Measurements from ENCODE around the gene UPK2. TPM values are rescaled to one million over a fixed set of nuclear protein-coding genes. Genes with fewer than 3 reads are reported as not detected.
"Not testable (repeated sequence)": the region's sequence is repeated elsewhere in the genome, so short reads cannot be mapped to it uniquely, and the experiment has no call there.

UPK2 gene
- total and polyA plus RNA-seq, 4 donors = 0.07 TPM; not detected in 3

DNA sequence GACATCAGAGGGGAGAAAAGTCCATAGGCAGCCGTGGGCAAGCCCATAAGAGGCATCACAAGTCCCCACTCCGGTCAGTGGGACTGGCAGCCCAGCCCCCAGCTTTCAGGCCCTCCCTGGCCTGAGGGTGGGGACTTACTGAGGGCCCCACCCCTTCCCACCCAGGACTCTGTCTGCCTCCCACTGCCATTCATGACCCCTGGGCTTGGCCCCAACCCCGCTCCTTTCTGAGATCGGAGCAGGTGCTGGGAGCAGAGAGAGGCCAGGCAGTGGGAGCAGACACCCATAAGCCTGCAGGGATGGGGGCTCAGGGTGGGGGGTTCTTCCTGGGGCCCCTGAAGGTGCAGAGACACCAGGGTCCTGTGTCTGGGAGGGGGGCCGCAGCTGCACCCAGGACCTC lies 5.1 kb downstream of the UPK2 start:
- WGBS, 2 donors = 85 to 95% methylated on average over 4 to 5 of the region's 5 CpGs
- no peak for DNase-seq
- Histone ChIP-seq H3K27ac (ENCODE audit: low read depth in 1 of 2, low read length in 1 of 2) (no peak overlapping the region), H3K4me1 (ENCODE audit: control insufficient read depth in 5 of 5, insufficient read depth in 5 of 5, low read length in 5 of 5) (no peaks in the 10 kb centered on the region), H3K9me3 (ENCODE audit: control insufficient read depth in 4 of 4, insufficient read depth in 3 of 4, low read length in 3 of 4) (no peaks in the 10 kb centered on the region), H3K27me3 (ENCODE audit: control insufficient read depth in 3 of 3, insufficient read depth in 3 of 3, low read length in 2 of 3) (no peaks in the 10 kb centered on the region), H3K36me3 (ENCODE audit: control insufficient read depth in 4 of 4, insufficient read depth in 4 of 4, low read length in 4 of 4) (no peaks in the 10 kb centered on the region), H3K9ac (ENCODE audit: insufficient read depth in 1 of 2, low read length in 2 of 2) (no peak overlapping the region), H3K4me3 (no peak overlapping the region)
- TF ChIP-seq CTCF (IDR thresholded peaks at IDR 0.05; ENCODE audit: control extremely low read depth, extremely low read depth) = no peak
- no peak for ATAC-seq (ENCODE audit: insufficient read depth, low FRiP score)

DNA sequence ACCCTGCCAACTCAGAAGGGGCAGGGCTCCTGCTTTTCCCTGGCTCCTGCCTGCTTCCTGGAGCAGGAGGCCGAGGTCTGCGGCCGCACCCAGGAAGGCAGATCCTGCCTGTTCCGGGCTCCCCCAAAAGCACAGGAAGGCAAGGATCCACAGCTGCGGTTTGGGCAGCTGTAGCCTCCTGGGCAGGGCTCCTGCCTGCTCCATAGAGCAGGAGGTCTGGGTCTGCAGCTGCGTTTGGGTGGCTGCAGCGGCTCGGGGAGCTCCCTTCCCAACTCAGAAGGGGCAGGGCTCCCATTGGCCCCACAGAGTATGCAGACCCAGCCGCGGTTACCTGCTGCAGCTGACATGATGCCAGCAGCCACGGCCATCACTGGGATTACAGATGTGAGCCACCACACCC lies 5.5 kb downstream of the UPK2 start:
- Histone ChIP-seq H3K9me3 (ENCODE audit: control insufficient read depth in 4 of 4, insufficient read depth in 3 of 4, low read length in 3 of 4) (no peaks in the 10 kb centered on the region), H3K9ac (ENCODE audit: insufficient read depth in 1 of 2, low read length in 2 of 2) (no peak overlapping the region), H3K27me3 (ENCODE audit: control insufficient read depth in 3 of 3, insufficient read depth in 3 of 3, low read length in 2 of 3) (no peaks in the 10 kb centered on the region), H3K4me1 (ENCODE audit: control insufficient read depth in 5 of 5, insufficient read depth in 5 of 5, low read length in 5 of 5) (no peaks in the 10 kb centered on the region), H3K4me3 (no peak overlapping the region), H3K36me3 (ENCODE audit: control insufficient read depth in 4 of 4, insufficient read depth in 4 of 4, low read length in 4 of 4) (no peaks in the 10 kb centered on the region), H3K27ac (ENCODE audit: low read depth in 1 of 2, low read length in 1 of 2) (no peak overlapping the region)
- no peak for ATAC-seq (ENCODE audit: insufficient read depth, low FRiP score)
- DNase-seq = no peak
- 61 to 64% methylated on average over 11 of the region's 11 CpGs for WGBS, 2 donors
- no peak for TF ChIP-seq CTCF (IDR thresholded peaks at IDR 0.05; ENCODE audit: control extremely low read depth, extremely low read depth)

DNA sequence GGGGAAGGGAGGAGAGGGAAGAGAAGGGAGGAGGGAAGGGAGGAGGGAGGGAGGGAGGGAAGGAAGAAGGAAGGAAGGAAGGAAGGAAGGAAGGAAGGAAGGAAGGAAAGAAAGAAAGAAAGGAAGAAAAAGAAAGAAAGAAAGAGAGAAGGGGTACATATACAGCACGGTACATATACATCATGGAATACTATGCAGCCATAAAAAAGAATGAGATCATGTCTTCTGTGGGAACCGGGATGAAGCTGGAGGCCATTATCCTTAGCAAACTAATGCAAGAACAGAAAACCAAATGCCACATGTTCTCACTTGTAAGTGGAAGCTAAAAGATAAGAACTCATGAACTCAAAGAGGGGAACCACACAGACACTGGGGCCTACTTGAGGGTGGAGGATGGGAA lies 13.4 kb downstream of the UPK2 start:
- not testable (repeated sequence) for ATAC-seq (ENCODE audit: insufficient read depth, low FRiP score); H3K9ac ChIP-seq (ENCODE audit: insufficient read depth in 1 of 2, low read length in 2 of 2); H3K27ac ChIP-seq (ENCODE audit: low read depth in 1 of 2, low read length in 1 of 2); DNase-seq; H3K36me3 ChIP-seq (ENCODE audit: control insufficient read depth in 4 of 4, insufficient read depth in 4 of 4, low read length in 4 of 4); H3K27me3 ChIP-seq (ENCODE audit: control insufficient read depth in 3 of 3, insufficient read depth in 3 of 3, low read length in 2 of 3); H3K9me3 ChIP-seq (ENCODE audit: control insufficient read depth in 4 of 4, insufficient read depth in 3 of 4, low read length in 3 of 4); H3K4me3 ChIP-seq; H3K4me1 ChIP-seq (ENCODE audit: control insufficient read depth in 5 of 5, insufficient read depth in 5 of 5, low read length in 5 of 5)
- 94 to 96% methylated on average over 2 of the region's 2 CpGs for WGBS, 2 donors

DNA sequence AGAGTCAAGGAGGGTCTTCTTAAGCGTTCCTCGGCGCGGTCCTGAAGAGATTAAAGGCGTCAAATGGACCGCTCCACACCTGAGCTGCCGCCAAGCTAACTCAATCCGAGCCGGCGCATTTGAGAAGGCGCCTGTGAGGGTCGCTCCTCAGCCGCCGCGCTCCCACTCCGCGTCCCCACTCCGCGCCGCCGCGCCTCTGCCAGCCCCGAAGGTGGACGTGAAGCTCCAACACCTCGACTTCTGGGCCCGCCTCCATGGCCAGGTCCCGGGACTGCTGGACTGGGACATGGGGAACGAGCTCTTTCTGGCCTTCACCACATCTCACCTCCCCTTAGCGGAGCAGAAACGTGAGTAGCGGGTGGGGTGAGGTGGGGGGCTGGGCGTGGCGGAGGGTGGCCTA lies 15.5 kb downstream of the UPK2 start, which contains the start of gene FOXR1:
Gene FOXR1 (plus strand): TSS at position 116 of the 400 bp plus-strand sequence. CDS start 171 bp downstream, at position 287.
- H3K9ac ChIP-seq (ENCODE audit: insufficient read depth in 1 of 2, low read length in 2 of 2) = no peak within 1 kb of the TSS
- no peak for TF ChIP-seq CTCF (IDR thresholded peaks at IDR 0.05; ENCODE audit: control extremely low read depth, extremely low read depth)
- 46 to 49% methylated on average over 33 of the region's 33 CpGs for WGBS, 2 donors
- ATAC-seq (ENCODE audit: insufficient read depth, low FRiP score) (no peak), DNase-seq (no peak)
- H3K27me3 ChIP-seq (ENCODE audit: control insufficient read depth in 3 of 3, insufficient read depth in 3 of 3, low read length in 2 of 3) = peaks cover 0 to 7% (median 5%) of the 10 kb centered on the region in 3 donors
- no peaks in the 10 kb centered on the region for H3K9me3 ChIP-seq (ENCODE audit: control insufficient read depth in 4 of 4, insufficient read depth in 3 of 4, low read length in 3 of 4)
- H3K36me3 ChIP-seq (ENCODE audit: control insufficient read depth in 4 of 4, insufficient read depth in 4 of 4, low read length in 4 of 4) = no peaks in the 10 kb centered on the region
- H3K4me3 ChIP-seq = no peak within 1 kb of the TSS
- H3K27ac ChIP-seq (ENCODE audit: low read depth in 1 of 2, low read length in 1 of 2) = no peak within 1 kb of the TSS
- H3K4me1 ChIP-seq (ENCODE audit: control insufficient read depth in 5 of 5, insufficient read depth in 5 of 5, low read length in 5 of 5) = peaks cover 0 to 5% (median 0%) of the 10 kb centered on the region in 5 donors
